GM21360 (cell line): Measurements from ENCODE around the gene RALGAPB.
"Not testable (repeated sequence)": the region's sequence is repeated elsewhere in the genome, so short reads cannot be mapped to it uniquely, and the experiment has no call there.

Experiments used
- ATAC-seq: cut with Tn5 transposase; IDR thresholded peaks from one replicate; pipeline ENCODE4 v1.9.1; 2021; ENCODE audit warnings: mild to moderate bottlenecking, moderate library complexity; ENCODE audit not compliant: unreplicated experiment

Gene RALGAPB

GRCh38 chr20:38581013-38581412, 108.4 kb downstream of the RALGAPB start, which contains the start of gene ADIG:
TSS of gene ADIG (plus strand) at chr20:38581197. CDS start at chr20:38581251, 54 bp downstream.
- ATAC-seq: no peak

- no peak for ATAC-seq
Measured at GRCh38 chr20:38581830-38582358, 109.3 kb downstream of the RALGAPB start.

GRCh38 chr20:38583306-38583705, 110.7 kb downstream of the RALGAPB start:
- no peak for ATAC-seq

GRCh38 chr20:38584099-38584763, 111.6 kb downstream of the RALGAPB start:
- ATAC-seq: no peak

GRCh38 chr20:38585404-38586180, 112.9 kb downstream of the RALGAPB start:
- no peak for ATAC-seq

GRCh38 chr20:38586181-38586525, 113.5 kb downstream of the RALGAPB start:
- no peak for ATAC-seq

- no peak for ATAC-seq
Measured at GRCh38 chr20:38588303-38588702, 115.7 kb downstream of the RALGAPB start.

- no peak for ATAC-seq
Measured at GRCh38 chr20:38589351-38589750, 116.7 kb downstream of the RALGAPB start.

- no peak for ATAC-seq
Measured at GRCh38 chr20:38589967-38590675, 117.5 kb downstream of the RALGAPB start.

- ATAC-seq: no peak
Measured at GRCh38 chr20:38590676-38591473, 118.2 kb downstream of the RALGAPB start.

GRCh38 chr20:38591474-38592410, 119.1 kb downstream of the RALGAPB start:
- no peak for ATAC-seq

GRCh38 chr20:38592411-38592790, 119.8 kb downstream of the RALGAPB start:
- ATAC-seq: not testable (repeated sequence)

- ATAC-seq: not testable (repeated sequence)
Measured at GRCh38 chr20:38594281-38594680, 121.6 kb downstream of the RALGAPB start.

- not testable (repeated sequence) for ATAC-seq
Measured at GRCh38 chr20:38595886-38596285, 123.2 kb downstream of the RALGAPB start.

- no peak for ATAC-seq
Measured at GRCh38 chr20:38599410-38599882, 126.8 kb downstream of the RALGAPB start.

- ATAC-seq: no peak
Measured at GRCh38 chr20:38600057-38600456, 127.4 kb downstream of the RALGAPB start.

GRCh38 chr20:38601216-38602184, 128.9 kb downstream of the RALGAPB start, which contains the start of gene ARHGAP40:
TSS of gene ARHGAP40 (plus strand) at chr20:38601809.
- ATAC-seq: peak; percentile 73

- no peak for ATAC-seq
Measured at GRCh38 chr20:38602185-38602581, 129.5 kb downstream of the RALGAPB start.
